HG02588 (cell line): Measurements from ENCODE around the gene PRPSAP1.

ENCODE experiments used
- ATAC-seq: cut with Tn5 transposase; IDR thresholded peaks from one replicate; pipeline ENCODE4 v1.9.1; 2021; ENCODE audit warnings: mild to moderate bottlenecking, moderate library complexity; ENCODE audit not compliant: unreplicated experiment

The PRPSAP1 gene, protein sequence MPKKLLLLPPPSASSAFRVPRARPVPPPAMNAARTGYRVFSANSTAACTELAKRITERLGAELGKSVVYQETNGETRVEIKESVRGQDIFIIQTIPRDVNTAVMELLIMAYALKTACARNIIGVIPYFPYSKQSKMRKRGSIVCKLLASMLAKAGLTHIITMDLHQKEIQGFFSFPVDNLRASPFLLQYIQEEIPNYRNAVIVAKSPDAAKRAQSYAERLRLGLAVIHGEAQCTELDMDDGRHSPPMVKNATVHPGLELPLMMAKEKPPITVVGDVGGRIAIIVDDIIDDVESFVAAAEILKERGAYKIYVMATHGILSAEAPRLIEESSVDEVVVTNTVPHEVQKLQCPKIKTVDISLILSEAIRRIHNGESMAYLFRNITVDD

DNA sequence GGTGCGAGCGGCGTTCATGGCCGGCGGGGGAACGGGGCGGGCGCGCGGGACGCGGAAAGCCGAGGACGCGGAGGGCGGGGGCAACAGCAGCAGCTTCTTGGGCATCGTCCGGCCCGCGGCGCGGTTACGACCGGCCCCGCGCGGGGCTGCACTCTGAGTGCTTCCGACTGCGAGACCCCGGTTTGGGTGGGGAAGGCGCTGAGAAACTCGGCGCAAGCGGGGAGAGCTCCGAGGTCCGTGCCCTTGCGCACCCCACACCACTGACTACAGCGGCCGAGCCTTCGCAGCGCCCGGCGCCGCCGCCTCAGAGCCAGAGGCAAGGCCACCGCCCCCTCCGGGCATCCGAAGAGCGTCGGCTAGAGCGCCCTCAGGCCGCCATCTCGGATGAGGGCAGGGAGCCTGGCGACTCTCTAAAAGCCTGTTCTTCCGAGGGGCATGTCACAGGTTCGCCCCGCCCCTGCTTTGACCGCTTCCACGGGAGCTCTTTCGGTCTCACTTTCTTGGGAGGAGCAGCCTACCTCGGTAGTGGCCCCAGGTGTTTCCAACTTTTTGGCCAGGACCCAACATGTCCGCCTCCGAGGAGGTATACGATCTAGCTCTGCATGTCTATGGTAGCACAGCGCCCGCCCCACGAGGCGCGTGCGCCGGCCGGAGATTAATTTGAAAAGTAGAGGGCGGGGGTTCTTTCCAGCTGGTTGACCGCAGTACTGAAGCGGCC lies at the start of gene PRPSAP1:
Gene PRPSAP1, minus strand, starts transcription at position 318 of the 718 bp plus-strand sequence. Its CDS starts 213 bp downstream, at position 105.
- ATAC-seq, result peak; percentile 86

- no peak for ATAC-seq
Observed at GRCh38 chr17:76402711-76403110, 49.0 kb upstream of the PRPSAP1 start.

GRCh38 chr17:76399175-76400172 lies 45.8 kb upstream of the PRPSAP1 start:
- ATAC-seq, result no peak

- no peak for ATAC-seq
Observed at GRCh38 chr17:76398523-76399174, 44.9 kb upstream of the PRPSAP1 start.

GRCh38 chr17:76397687-76398522 lies 44.2 kb upstream of the PRPSAP1 start:
- ATAC-seq, result no peak

DNA sequence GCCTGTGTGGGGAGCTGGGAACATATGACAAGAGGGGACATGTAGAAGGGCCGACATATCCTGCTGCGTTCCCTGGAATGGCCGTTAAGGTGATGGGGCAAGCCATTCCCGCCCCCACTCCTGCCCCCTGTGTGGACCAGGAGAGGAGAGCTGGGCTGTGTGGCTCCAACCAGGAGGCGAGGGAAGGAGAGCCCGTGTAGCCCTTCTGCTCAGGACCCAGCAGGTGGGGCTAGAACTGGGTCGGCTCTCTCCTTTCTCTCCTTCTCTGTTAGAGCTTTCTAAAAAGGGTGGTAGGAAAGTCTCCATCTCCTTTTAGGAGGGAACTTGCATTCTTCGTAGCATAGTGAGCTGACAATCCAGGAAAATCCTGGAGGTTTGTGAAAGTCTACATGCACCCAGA lies 43.5 kb upstream of the PRPSAP1 start:
- ATAC-seq, result no peak

- no peak for ATAC-seq
Observed at GRCh38 chr17:76395980-76396379, 42.3 kb upstream of the PRPSAP1 start.

DNA sequence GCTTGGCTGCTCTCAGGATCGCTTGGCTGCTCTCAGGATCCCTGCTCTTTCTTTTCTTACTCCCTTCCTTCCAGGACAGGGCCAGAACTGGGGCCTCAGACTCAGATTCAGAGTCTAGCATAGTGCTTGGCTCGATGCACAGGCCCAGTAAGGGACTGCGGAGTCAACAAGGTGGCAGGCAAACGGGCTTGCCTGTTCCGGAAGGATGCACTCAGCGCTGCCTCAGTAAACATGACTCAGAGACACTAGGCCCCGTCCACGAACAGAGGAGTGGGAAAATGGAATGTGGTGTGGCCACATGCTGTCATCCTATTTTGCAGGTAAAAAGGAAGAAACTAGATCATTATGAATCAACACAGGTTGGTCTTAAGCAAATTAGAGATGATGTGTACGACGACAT lies 40.5 kb upstream of the PRPSAP1 start:
- no peak for ATAC-seq

DNA sequence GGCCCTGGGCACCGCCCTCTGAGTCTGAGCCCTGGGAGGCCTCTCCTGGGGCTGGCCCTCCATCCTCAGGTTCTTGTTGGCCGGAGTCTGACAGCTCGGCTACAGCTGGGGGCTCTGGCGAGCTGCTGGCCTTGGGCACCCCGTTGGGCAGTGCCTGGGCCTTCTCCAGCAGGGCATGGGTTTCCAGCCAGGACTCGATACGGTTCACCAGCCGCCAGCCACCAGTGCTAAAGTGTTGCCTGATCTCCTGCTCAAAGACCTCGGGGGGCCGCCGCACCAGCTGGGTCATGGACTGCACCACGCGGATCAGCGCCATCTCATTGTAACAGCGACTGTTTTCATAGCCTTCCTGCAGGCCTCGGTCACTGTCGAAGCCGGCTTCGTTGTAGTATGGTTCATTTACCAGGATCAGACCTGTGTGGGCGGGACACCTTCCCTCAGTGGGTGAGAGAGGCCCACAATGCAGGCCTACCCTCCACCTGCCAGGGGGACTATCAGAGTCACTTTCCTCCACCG lies 37.5 kb upstream of the PRPSAP1 start:
- ATAC-seq, result no peak

GRCh38 chr17:76390003-76390421 lies 36.3 kb upstream of the PRPSAP1 start:
- ATAC-seq, result no peak

DNA sequence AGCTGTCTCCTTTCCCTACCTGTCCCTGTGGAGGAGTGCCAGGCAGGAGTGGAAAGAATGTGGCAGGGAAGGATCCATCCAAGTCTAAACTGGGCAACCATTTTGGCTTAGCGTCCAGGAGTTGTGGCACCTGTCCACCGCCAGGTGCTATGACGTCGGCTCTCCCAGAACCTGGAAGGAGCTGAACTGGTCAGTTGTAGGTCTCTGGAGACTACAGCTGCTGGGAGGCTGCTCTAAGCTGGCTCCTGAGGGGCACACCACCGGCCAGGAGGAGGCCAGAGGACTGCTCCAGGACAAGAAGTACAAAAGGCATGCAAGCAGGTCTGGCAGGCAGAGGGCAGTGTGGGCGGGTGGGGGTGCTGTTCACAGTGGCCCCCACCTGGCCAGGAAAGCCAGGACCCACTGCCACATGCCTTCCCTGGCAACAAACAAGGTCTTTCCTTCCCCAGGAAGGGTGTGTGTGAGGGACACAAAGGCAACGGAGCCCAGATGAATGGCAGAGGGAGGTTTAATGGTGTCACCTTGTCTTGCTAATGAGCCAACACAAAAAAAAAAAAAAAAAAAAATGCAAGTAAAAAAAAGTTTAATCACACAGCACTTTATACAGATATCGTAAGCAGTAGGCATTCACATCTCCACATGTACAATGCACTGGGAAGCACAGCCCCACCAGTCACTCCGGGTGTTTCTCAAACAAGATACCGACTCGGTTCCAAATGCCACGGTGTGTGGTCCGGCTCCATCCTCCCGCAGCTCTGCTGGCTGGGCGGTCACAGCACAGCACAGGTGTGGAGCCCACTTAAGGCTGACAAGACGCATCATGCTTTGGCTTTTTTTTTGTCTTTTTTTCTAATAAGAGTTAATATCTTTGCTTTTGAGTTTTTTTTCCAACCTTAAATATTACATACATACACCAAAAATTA lies 35.5 kb upstream of the PRPSAP1 start:
- ATAC-seq, result no peak

- no peak for ATAC-seq
Observed at GRCh38 chr17:76386966-76387765, 33.5 kb upstream of the PRPSAP1 start.

- ATAC-seq, result no peak
Observed at GRCh38 chr17:76385892-76386786, 32.4 kb upstream of the PRPSAP1 start.

GRCh38 chr17:76384987-76385891 lies 31.5 kb upstream of the PRPSAP1 start:
- no peak for ATAC-seq

GRCh38 chr17:76384222-76384986 lies 30.7 kb upstream of the PRPSAP1 start, which contains the start of gene SPHK1:
Gene SPHK1, plus strand, starts transcription at chr17:76384609. Its CDS starts 1,036 bp downstream, at chr17:76385645.
- peak; percentile 55 for ATAC-seq
